HG03378 (cell line): ENCODE measurements around the gene PCYOX1L.

Experiments
- ATAC-seq: cut with Tn5 transposase; IDR thresholded peaks from one replicate; pipeline ENCODE4 v1.9.1; 2021; ENCODE audit warnings: mild to moderate bottlenecking, moderate library complexity; ENCODE audit not compliant: unreplicated experiment

PCYOX1L gene

GRCh38 chr5:149418910-149419531 lies 61.2 kb downstream of the PCYOX1L start:
- no peak for ATAC-seq
